DMS79 (cell line): ENCODE data around the gene RFLNA.

Source experiments
- DNase-seq: peaks from one replicate; lab custom pipeline; 2025; lab: John Stamatoyannopoulos, UW

RFLNA gene

DNA sequence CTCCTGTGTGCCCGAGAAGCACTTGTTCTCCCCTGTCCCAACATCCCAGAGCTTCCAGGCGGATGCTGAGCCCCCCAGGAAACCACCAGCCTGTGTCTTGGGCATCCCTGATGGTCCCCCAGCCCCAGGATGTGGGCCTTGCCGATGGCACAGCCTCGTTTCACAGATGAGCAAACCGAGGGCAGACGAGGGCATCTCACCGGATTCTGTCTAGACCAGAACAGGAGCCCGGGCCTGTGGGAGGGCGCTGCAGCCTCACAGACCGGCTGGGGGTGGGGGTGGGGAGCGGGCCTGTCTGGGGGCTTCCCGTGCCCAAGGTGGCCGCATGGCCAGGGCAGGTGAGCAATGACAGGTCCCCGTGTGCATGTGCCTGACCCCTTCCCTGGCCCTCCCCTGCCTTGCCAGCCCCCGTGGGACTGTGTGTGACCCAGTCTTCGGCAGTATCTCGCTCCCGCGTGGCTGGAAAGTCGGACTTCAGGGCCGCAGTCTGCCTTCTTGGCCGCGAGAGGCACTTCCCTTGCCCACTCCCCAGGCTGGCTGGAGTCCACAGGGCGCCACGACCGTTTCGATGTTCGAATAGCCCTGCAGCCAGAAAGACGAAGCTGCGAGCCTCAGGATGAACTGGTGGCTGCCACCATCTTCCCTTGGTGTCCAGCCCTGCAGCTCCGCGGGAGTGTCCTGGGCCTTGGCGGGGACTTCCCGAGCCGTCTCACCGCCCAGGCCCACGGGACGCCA lies 8.9 kb downstream of the RFLNA start:
- no peak for DNase-seq

DNA sequence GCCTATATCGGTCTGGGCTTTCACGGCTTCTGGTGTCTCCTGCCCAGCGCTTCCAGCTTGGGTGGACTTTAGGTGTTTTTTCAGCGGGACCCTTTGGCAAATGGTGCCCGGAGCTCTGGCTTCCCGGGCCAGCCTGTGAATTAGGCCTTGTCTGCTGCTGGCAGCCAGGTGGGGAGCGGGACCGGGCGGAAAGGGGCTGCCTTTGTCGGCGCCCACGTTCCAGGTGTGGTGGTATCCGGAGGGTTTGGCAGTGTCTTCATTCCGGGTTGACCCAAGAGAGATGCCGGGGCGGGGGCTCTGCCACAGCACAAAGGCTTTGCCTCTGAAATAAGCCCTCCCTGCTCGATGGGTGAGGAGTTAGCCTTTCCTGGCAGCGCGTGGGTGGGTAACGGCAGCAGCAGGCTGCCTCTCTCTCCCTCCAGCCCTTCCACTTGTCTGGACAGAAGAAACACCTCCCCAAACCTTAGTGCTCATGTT lies 9.5 kb downstream of the RFLNA start:
- no peak for DNase-seq

DNA sequence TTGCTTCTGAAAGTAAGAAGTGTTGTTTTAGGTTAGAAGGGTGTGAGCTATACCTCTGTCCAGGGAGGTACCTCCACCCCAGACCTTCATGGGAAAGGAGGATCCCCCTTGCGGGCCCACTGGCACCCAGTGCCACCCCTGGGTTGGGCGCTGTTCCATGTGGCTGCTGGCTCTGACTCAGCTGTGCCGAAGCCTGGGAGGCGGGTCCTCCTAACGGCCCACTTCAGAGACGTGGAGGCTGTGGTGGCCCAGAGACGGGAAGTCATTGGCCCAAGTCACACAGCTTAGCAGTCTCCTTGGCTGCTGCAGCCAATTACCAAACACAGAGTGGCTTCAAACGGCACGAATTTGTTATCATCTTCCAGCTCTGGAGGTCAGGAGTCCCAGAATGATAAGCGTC lies 10.2 kb downstream of the RFLNA start:
- no peak for DNase-seq

DNA sequence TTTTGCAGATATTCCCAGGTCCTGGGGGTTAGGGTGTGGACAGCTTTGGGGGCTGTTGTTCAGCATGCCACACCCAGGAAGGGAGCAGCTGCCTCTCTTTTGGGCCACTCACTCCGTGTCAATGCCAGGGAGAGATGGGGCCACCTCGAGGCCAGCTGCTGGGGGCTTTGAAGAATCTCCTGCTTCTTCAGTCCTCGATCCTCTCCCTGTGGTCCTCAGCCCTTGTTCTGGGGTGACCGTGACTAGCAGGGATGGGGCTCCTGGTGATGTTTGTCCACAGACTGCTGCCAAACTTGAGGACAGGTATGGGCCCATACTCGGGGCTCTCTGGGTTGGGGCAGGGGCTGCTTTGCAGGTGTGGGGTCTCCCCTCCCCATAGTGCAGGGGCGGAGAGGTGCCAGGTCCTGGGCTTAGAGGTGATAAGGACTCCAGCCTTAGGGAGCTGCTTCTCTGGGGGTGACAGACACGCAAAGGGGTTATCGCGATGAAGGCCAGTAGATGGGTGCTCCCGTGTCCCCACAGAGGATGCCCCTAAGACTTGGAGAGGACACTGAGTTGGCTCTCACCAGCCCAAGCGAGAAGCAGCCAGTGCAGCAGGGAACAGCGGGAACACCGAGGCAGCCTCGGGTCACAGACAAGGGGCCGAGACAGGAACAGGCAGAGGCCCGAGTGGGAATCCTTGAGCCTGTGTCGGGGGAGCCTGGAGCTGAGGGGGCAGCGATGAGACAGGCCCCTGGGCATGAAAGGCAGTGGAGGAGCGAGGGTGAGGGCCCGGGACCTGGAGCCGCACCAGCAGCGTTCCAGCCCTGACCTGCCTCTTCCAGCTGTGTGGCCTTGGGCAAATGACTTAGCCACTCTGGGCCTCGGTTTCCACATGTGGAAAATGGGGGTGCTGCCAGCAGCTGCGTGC lies 11.1 kb downstream of the RFLNA start:
- DNase-seq: no peak

DNA sequence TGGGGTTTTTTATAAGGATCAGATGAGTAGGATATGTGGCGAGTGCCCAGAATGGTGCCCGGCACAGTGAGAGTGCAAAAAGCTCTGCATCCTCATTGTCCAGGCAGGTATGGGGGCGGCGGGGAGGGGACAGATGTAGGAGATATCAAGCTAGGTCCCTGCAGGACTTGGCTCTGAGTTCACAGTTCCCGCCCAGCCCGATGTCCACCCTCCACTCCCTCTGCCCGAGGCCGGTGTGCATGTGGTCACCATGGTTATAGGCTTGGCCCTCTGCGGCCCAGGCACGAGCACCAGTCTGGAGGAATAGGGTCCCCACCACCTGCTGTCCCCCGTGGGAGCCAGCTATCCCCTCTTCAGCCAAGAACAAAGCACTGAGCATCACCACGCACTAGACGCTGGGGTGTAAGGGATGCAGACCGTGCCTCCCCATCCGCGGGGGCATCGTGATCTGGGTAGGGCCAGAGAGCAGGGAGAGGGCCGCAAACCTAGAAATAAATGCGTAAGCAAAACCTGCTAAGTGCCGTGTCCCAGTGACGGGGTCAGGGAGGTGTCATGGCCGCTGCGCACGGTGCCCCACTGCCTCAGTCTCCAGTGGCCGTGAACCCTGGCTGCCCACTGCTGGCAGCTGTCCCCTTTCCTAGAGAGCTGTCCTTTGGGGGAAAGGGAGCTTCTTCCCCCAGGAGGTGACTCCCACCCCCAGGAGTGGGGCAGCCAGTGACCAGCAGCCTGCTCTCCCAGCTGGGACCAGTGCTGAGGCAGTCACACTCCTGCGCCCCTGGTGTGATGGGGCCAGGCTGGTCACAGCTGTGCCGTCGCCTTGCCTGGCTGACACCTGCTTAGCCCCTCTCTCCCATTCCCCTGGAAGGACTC lies 12.0 kb downstream of the RFLNA start:
- no peak for DNase-seq

DNA sequence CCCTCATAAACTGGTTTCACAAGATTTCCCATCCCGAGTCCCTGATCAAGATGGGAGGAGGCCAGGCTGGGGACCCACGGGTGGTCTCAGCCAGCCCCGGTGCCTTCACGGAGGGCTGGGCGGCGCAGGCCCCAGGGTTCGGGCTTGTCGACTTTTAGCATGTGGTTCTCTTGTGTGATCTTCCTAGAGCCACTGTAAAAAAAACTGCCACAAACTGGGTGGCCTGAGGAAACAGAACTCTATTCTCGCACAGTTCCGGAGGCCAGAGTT lies 12.6 kb downstream of the RFLNA start:
- DNase-seq: no peak

DNA sequence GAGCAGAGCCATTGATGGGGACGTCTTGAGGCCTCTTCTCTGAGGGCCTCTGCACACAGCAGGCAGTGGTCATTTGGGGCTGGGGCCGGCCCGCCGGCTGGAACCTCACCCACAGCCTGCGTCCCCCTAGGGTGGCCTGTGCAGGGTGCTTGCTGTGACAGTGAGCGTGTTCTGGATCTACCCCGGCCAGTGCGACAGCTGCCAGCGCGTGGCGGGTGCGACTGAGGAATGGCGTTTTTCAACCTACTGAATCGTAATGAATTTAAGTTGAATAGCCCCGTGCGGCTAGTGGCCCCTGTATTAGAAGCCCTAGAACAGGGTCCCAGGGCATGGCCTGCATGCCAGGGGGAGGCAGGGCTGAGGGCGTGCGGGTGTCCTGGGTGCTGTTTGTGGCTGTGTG lies 13.8 kb downstream of the RFLNA start:
- no peak for DNase-seq

DNA sequence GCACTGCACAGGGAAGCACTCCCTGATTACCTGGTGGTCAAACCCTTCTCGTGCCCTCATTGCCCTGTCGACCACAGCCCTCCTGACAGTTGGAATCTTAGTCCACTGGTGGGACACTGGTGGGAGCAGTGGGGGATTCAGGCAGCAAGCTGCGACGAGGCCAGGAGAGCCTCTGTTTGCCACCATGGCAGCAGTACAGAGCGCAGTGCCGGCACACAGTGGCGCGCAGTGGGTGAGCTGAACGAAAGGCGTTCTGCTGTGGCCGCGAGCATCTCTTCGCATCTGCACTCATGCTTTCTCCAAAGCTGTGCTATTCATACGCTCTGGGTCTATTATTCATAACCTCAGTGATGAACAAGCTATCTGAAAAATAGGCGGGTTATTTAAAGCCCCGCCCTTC lies 14.3 kb downstream of the RFLNA start:
- DNase-seq: no peak

DNA sequence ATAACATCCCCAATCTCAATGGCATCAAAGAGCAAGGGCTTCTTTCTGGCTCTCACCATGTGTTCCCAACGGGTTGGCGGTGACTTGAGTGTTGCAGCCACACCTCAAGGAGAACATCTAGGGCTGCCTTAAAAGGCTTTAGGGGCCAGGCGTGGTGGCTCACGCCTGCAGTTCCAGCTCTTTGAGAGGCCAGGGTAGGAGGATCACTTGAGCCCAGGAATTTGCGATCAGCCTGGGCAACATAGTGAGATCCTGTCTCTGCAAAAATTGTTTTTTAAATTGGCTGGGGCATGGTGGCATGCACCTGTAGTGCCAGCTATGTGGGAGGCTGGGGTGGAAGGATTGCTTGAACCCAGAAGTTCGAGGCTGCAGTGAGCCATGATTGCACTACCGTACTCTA lies 14.9 kb downstream of the RFLNA start:
- no peak for DNase-seq

DNA sequence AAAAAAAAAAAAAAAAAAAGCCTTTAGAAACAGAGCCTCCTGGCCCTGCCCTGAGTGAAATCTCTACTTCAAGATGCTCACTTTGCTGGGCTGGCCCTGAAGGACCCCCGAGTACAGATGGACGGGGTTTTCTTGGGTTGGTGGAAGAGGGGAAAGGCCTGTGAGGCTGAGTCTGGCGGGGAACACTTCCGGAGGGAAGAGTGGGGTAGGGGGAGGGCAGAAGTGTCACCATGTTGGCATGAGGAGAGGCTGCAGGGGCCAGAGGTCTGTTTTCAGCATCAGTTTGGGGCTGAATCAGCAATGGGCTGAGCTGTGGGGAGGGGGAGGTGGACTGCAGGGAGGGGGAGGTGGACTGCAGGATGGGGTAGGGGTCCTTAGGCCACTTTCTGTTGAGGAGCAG lies 15.3 kb downstream of the RFLNA start:
- no peak for DNase-seq

DNA sequence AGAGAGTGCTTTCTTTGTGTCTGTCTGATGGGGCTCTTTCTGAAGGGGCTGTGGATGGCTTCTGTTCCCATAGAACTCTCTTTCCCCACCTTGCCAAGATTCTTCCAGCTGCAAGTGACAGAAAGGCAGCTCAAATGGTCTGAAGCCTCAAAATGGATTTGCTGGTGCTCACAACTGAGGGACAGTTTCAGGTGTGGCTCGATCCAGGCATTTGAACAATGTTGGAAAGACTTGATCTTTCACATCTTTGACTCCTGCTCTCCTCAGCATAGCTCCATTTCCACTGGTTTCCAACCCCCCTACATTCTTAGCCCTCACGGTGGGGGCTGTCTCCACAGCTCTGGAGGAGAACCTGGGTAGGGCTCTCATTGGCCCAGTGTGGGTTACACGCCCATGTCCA lies 15.9 kb downstream of the RFLNA start:
- DNase-seq: no peak

DNA sequence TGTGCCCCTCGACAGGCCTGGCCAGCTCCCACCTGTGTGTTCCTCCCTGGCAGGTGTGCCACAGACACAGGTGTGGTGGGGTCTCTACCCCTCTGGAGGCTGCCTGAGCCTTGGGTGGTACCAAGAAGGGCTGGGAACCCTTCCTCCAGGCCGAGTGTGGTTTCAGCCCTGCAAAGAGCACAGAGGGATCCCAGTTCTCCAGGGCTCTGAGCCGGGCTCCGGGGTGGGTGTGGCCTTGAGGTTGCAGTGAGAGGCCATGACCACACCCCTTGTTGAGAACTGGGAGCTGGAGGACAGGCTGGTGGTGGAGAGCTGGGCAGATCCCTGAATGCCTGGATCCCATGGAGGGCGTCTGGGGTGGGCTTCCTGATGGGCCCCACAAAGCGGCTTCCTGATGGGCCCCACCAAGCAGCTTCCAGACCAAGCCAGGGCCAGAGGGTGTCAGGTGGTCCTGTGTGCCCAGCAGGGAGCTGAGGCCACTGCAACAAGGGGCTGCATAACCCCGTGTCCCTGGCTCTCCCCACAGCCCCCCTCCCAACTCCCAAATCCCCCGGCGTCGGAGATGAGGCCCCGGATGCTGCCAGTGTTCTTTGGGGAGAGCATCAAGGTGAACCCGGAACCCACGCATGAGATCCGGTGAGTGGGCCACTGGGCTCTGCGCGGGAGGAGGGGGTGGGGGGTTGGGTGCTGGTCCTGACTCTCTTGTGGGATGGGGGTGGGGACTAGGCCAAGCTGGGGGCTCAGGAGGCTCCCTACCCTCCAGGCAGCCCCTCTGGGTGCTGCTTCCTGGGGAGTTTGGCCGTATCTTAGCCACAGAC lies 16.6 kb downstream of the RFLNA start:
- no peak for DNase-seq

DNA sequence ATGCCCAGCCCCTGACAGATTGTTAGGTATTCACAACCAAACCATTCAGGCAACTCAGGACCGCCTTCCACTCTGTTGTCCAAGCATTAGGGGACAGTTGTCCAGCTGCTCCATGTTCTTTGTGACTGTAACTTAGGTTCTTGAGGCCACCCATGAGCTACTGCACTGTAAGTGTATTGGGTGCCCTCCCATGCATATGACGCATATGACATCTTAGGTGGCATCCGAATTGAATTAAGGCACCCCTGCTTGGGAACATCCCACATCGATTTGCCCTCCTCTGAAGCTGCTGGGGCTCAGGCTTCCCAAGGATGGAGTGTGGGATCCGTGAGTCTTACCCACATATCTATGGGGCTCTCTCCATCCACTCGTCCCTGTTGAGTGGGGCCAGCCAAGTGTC lies 17.7 kb downstream of the RFLNA start:
- DNase-seq: no peak

DNA sequence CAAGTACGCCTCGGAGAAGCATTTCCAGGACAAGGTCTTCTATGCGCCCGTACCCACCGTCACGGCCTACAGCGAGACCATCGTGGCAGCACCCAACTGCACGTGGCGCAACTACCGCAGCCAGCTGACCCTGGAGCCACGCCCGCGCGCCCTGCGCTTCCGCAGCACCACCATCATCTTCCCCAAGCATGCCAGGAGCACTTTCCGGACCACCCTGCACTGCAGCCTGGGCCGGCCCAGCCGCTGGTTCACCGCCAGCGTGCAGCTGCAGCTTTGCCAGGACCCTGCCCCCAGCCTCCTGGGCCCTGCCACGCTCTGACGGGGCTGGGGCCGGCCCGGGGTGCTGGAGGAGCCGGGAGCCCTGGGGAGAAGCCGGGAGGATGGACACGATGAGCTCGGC lies 19.3 kb downstream of the RFLNA start:
- DNase-seq: no peak

DNA sequence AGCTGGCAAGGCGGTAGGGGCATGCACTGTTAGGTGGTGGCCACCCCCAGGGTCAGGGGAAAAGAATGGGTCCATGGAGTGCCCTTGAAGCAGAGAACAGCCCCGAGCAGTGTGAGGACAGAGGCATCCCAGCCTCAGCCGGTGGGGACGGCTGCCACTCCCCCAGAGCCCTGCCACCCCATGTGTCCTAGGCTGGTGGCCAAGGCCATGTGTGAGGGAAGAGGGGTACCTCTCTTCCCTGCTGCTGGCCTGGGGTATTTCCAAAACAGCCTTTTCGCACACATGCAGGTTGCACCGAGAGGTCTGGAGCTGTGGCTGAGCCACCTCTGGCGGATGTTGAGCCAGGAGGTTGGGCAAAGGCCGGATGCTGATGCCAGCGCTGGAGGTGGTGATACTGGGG lies 19.9 kb downstream of the RFLNA start:
- DNase-seq: no peak

DNA sequence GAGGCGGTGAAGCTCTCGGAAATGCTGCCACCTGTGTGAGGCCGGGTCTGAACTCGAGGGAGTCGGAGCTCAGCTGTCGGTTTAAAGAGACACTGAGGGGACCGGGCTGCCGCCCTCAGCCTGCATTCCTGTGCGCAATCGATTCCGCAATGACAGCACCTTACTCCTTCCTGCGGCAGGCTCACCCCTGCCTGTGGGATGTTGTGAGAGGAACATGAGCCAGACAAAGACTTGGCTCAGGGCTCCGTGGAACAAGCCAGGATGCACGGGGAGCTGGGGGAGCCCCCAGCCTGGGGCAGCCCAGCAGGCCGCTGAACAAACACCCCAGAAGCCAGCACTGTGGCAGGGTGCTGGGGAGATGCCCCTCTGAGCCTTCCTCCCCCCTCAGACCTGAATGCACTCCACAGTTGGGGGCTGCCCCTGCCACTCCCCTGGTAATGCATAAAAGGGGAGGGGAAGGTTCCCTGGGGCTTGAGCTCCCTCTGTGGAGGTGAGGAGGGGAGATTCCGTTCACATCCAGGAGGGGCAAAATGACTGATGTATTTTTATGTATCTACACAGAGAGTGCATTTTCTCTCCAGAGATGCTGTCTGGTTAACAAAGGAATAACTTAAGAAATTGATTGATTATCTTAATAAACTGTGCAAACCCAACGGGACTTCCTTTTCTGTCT lies 20.6 kb downstream of the RFLNA start:
- DNase-seq: no peak

DNA sequence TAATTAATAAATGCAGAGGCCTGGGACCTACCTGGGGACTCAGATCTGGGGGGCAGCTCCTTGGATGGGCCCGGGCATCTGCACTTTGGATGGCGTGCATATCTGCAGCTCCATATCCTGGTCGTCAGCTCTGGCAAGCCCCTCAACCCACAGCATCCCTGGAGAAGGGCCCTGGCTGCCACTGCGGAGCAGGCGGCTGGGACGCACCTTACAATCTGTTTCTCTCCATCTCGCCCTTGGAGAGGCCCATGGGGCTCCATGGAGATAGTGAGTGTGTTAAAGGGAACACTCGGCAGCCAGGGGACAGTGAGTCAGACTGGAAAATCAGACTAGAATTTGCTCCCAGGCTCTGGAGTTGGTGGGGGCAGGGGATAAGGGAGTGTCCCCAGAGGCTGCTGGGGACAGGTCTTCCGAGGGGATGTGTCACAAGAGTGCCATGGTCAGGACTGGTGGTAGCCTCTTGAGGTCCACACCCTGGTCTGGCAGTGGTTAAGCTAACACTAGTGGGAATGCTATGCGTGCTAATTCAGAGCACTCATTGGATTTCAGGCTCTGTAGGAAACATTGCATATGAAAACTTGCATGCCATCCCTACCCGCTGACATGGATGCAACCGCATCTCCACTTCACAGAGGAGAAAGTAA lies 21.5 kb downstream of the RFLNA start:
- DNase-seq: no peak

DNA sequence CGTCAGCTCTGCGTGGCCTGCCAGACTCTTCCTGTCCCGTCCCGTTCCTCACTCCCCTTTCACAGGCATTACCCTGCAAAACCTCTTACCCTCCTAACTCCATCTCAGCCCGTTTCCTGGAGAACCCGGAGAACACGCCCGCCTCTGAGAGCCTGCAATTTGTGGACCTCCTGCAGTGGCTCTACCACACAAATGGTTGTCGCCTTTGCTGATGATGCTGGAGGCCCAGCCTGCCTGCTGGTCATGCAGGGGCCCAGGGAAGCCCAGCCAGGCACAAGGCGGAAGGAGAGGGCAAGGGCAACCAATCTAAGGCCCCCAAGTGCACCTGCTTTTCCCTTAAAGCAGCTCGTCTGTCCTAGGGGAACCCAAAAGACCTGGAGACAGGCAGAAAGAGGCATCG lies 22.5 kb downstream of the RFLNA start:
- no peak for DNase-seq

DNA sequence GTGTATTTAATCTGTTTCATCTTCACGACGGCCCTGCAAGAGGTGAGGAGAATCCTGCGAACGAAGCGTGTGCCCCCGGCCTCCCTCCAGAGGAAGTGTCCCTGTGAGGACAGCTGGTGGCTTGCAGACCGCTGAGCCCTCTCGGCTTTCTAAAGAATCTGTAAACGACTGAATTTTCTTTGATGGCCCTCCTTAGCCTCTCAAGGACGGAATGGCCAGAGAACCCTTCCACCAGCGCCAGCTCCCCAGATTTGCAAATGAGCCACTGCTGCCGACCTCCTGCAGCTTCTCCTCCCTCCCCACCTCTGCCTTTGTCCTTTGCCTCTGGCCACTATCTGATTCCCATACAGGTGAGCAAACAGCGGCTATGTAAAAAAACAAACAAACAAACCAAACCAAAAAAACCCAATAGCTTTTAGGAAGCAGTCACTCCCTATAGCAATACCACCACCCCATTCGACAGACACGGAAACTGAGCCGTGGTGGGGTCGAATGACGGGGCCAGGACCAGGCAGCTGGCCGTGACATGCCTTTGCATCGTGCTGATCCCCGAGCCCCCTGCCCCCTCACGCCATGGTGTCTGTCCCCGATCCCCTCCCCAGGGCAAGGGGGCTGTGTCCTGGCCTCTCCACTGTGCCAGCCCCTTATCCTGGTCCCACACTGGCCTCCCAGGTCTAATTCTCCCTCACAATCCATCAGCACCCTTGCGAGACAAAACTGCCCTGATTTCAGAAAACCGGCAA lies 23.6 kb downstream of the RFLNA start:
- DNase-seq: no peak
